NCI-H345 treated with DMSO at 0.1 percent for 48 hours (cell line): Measurements from ENCODE around the gene HLA-G.
A peak's percentile ranks its signal among the peaks of the same experiment; 100 is the strongest.

Source experiments
- DNase-seq: peaks from one replicate; lab custom pipeline; 2025; ENCODE audit not compliant: unreplicated experiment; lab: John Stamatoyannopoulos, UW

The HLA-G gene

DNA sequence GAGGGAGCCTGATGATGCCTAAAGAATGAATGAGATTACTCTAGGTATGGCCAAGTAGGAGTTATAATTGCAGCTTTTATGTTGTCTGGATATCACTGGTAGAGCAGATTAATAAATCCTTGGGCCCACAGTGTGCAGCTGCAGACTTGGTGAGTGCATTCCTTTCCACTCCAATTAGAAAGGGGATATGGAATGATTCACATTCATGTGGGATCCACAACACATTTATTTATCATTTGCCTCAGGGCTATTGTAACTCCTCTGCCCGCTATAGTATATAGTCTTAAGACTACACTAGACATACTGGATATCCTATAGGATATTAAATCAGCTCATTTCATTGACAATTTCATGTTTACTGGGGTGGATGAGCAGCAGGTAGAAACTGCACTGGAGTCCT, 11.6 kb upstream of the HLA-G start:
- DNase-seq: no peak

DNA sequence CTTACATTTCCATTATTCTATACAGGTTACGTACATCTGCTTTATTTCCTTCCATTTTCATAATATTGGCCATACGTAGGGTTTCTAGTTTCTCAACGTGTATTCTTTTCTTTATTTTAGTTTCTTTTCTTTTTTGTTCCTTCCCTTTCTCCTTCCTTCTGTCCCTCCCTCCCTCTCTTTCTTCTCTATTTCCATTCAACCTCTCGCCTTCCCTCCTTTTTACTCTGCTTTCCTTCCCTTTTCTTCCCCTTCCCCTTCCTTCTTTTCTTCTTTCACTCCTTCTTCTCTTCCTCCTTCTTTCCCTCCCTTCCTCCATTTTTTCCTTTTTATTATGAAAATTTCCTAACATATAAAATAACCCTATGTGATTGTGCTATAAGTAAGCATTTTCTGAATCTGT, 8.7 kb upstream of the HLA-G start:
- DNase-seq: no peak

- no peak for DNase-seq
These were observed 3.5 kb upstream of the HLA-G start for GRCh38 chr6:29824144-29824543.

GRCh38 chr6:29825848-29826247, 1.8 kb upstream of the HLA-G start:
- DNase-seq: no peak

DNA sequence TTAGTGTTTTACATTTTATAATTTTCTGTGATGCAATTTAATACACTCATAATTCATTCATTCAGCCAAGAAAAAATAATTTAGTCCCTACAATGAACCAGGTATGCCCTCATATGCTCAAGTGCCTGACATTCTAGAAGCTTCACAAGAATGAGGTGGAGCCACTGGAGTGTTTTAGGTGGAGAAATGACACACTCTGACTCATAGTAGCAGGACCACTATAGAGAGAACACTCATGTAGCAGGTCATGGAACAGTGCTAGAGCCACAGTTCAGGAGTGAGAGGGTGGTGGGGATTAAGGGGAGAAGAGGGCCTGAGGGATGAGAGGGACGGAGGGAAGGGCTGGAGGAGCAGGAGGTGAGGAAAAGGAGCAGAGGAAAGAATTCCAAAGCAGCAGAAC, 1.4 kb upstream of the HLA-G start:
- no peak for DNase-seq

DNA sequence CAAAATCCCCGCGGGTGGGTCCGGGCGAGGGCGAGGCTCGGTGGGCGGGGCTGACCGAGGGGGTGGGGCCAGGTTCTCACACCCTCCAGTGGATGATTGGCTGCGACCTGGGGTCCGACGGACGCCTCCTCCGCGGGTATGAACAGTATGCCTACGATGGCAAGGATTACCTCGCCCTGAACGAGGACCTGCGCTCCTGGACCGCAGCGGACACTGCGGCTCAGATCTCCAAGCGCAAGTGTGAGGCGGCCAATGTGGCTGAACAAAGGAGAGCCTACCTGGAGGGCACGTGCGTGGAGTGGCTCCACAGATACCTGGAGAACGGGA, 809 bp downstream of the HLA-G start:
- no peak for DNase-seq

- no peak for DNase-seq
These were observed 2.1 kb downstream of the HLA-G start for GRCh38 chr6:29829766-29830165.

GRCh38 chr6:29830409-29830808, 2.8 kb downstream of the HLA-G start:
- DNase-seq: no peak

DNA sequence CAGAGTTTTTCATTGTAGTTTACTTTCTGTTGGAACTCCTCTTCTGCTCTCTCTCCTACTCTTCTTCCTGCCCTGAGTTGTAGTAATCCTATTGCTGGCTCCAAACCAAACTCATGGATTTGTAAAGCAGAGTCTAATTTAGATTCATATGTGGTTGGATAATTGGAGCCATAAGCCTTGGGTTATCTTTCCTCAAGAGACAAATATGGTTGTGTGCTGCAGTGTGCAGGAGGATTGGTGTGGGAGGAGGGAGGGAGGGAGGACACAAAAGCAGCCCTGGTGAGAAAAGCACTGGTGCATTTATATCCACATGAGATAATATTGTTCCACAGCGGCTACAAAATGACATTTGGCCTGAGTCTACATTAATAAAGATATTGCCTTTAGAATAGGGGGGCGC, 4.2 kb downstream of the HLA-G start:
- DNase-seq: no peak

- no peak for DNase-seq
These were observed 7.2 kb downstream of the HLA-G start for GRCh38 chr6:29834564-29835436.

DNA sequence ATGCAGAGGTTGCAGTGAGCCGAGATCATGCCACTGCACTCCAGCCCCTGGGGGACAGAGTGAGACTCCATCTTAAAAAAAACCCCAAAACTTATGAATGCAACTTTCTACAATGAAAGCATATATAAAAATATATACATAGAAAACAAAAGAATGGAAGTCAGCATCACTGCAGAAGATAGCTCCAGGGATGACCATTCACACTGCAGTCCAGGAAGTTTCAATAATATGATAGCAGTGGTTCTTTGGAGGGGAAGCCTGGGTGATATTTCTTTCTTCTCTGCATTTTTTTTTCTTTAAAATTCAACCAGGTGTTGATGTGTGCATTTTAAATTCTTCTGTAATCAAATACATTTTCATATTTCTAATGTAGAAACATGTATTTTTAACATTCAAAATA, 12.3 kb downstream of the HLA-G start:
- DNase-seq: no peak

DNA sequence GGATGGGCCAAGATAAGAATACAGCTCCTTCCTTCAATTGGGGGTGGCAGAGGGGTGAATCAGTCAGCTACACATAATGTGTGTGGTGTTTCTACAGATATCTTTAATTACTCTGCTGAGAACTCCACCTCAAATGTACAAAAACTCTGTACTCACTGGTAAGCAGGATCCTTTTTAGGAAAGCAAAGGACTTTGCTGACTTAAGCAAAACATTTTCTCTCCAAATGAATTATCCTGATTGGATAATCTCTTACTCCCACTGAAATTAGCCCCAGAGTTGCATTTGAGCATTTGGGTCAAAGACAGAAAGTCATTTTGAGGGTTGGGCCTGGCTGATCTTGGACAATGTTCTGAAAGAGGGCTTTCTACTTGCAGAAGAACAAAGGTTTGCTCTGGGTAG, 13.4 kb downstream of the HLA-G start:
- no peak for DNase-seq

DNA sequence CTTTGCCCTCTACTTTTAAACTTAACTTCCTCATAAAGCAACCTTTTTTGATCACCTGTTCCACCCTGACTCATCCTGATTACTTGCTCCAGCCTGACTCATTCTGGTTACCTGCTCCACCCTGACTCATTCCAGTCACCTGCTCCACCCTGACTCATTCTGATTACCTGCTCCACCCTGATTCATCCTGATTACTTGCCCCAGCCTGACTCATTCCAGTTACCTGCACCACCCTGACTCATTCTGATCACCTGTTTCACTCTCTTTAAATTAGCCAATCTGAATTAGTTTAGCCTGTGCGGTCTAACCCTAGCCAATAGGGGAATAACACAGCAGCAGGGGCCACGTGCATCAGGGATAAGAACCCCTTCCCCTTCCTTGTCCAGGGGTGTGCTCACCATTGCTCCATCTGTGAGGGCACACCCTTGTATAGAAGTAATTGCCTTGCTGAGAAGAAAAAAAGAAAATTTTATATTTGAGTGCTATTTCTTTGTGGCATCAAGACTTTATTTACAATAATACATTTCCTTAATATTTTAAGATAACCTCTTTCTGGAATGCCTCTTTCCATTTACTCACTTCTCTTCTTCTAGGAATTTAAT, 17.9 kb downstream of the HLA-G start:
- no peak for DNase-seq

DNA sequence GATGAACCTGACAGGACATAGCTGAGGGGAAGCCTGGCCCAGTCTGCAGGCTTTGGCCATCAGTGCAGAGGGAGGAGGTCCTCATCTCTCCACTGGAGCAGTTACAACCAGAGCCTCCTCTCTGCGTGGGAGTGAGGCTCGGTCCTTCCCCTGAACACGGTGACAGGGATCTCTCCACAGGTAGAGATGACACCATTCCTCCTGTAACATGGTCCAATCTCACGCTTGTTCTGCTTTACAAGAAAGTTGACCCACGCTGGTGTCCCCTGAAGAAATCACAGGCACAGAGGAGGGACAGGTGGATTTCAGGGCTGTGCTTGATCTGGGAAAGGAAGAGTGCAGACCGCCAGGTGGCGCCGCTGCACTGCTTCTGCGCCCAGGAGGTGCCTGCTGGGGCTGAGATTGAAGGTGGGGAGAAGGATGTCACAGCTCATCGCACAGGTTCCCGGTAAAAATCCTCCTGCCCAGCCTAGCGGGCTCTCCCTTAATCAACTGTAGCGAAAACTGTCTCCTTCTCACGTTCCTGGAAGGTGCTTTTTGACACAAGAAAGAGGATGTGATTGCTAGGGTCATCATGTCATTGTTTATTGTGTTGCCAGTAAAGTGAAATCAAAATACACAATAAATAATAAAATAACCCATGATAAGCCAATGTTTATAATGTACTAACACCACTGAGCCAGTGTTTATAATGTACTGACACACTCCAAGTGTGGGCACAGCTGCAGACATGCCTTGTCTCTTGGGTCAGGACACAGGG, 20.4 kb downstream of the HLA-G start:
- peak; percentile 31 for DNase-seq

DNA sequence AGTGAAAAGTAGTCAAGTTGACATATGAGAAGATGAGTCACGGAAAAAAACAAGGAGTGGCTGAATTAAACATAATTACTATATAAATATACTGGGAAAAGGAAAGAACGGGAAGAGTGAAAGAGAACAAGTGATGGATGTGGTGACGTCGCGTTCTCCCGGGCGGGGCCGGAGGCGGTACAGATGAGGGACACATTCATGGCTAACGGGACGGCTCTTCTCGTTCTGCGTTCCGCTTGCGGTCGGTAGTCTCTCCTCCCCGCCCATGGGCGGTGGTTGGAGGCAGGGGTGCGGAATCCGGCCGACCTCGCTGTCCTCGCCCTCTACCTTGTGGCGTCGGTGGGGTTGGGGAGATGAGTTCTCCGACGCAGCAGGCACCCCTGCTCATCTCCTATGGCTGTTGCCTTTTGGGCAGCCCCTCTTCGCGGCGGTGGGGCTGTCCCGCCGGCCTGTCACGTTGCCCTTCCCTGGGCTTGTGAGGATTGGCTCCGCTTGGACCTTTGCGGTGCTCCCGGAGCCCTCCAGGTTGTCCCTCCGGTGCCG, 22.5 kb downstream of the HLA-G start:
- DNase-seq: no peak

DNA sequence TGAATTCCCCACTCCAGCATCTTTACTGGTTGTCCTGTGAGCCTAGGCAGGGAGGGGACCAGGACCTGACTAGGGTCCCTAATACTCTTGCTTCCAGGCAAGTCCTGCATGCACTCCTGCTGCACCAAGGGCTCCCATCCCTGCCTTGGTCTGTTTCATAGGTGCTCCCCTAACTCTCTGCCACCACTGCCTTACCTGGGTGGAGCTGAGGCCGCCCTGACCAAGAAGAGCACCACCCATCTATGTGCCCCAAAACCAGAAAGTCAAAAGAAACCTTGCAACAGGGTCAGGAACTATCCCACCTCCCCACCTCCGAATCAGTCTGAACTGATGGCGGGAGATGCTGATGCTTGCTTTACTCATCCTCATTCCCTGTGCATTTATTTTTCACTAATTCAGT, 23.6 kb downstream of the HLA-G start:
- DNase-seq: no peak

GRCh38 chr6:29853245-29853644, 25.6 kb downstream of the HLA-G start:
- no peak for DNase-seq

GRCh38 chr6:29858006-29858405, 30.4 kb downstream of the HLA-G start:
- no peak for DNase-seq

GRCh38 chr6:29861521-29862255, 34.1 kb downstream of the HLA-G start:
- DNase-seq: no peak

DNA sequence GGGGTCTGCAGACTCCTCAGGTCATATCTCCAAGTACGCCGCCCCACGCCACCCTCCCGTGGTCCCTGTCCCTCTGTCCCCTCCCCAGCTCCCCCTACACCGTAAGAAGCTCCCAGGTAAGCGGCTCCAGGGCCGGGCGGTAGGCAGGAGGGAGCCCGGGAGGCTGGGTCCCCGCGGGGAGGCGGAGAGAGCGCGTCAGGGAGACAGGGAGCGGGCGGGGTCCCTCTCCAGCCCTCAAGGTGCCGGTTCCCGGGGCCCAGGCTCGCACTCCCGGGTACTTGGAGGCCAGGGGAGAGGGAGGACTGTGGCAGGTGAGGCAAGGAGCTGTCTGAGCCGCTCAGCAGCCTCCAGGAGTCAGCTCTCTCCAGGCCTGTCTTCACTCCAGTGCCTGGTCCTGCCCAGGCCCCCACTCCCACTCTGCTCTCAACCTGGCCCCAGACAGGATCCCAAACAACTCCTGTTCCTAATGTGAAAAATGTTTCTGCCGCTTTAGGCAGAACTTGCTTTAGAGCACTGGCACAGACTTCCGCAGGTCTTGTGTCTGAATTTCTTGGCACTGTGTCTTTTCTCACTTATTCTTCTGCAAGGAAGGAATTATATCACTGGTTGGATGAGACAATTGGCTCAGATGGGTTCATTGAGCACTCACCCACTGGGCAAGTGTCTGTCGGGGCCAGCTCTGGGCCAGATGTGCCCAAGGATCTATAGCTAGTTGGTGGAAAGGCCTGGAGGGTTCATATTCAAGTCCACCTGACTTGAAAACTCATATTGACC, 36.6 kb downstream of the HLA-G start:
- no peak for DNase-seq
